ENCODE data around the gene ZNF48.

- TF ChIP-seq TAF1 (IDR thresholded peaks at IDR 0.05; ENCODE audit: borderline replicate concordance, insufficient read depth, low read length): no peak
- no peak for TF ChIP-seq POLR2AphosphoS5 (IDR thresholded peaks at IDR 0.05; ENCODE audit: low read depth, low read length)
- no peak for TF ChIP-seq REST (IDR thresholded peaks at IDR 0.05; ENCODE audit: insufficient read depth in 1 of 2, low read depth in 2 of 2, low read length in 2 of 2)
- no peak for TF ChIP-seq SIN3A (IDR thresholded peaks at IDR 0.05; ENCODE audit: borderline replicate concordance, insufficient read depth, low read length)
These were observed 25.9 kb upstream of the ZNF48 start for GRCh38 chr16:30369091-30369937.

All from PFSK-1 (cell line).